ENCODE data around the gene TCF4.

The TCF4 gene

GRCh38 chr18:55517055-55517454 is 70.9 kb downstream of the TCF4 start:
- TF ChIP-seq, protein P1, sequence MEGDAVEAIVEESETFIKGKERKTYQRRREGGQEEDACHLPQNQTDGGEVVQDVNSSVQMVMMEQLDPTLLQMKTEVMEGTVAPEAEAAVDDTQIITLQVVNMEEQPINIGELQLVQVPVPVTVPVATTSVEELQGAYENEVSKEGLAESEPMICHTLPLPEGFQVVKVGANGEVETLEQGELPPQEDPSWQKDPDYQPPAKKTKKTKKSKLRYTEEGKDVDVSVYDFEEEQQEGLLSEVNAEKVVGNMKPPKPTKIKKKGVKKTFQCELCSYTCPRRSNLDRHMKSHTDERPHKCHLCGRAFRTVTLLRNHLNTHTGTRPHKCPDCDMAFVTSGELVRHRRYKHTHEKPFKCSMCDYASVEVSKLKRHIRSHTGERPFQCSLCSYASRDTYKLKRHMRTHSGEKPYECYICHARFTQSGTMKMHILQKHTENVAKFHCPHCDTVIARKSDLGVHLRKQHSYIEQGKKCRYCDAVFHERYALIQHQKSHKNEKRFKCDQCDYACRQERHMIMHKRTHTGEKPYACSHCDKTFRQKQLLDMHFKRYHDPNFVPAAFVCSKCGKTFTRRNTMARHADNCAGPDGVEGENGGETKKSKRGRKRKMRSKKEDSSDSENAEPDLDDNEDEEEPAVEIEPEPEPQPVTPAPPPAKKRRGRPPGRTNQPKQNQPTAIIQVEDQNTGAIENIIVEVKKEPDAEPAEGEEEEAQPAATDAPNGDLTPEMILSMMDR (IDR thresholded peaks at IDR 0.05; ENCODE audit: insufficient read depth, low read length, missing control alignments): no peak
- POLR2A ChIA-PET: no interaction called here

DNA sequence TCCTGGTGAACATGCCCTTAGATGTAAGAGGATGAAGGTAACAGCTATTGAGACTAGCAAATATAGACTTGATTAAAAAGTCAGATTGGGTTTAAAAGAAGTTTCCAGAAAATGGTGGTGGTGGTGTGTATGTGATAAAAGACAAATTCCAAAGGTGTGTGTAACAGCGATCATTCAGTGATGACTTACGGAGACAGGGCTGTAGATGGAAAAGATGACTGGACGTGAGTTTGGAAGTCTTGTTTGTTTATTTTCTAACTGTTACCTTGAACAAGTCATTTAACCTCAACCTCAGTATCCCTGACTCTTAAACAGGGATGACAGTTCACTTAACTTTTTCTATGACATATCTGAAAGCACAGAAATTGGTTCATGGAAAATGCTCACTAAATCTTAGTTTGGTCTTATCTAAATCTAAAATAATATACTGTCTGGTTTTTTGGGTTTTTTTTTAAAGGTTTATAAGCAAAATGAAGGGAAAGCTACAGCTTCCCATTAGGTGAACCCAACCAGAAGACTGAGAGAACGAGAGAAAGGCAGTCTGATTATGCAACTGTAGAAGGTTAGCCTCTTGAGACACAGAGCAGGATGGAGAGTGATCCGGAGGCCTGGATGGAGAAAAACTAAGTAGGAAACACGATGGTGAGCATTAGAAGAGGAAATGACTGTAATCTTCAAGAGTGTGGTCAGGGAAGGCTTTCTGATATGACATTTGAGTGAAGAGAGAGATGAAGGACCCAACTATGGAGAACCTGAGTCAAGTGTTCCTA is 71.9 kb downstream of the TCF4 start:
- H3K4me3 ChIP-seq (ENCODE audit: low read depth, low read length): no peak overlapping the region
- TF ChIP-seq, protein P1 (IDR thresholded peaks at IDR 0.05; ENCODE audit: insufficient read depth, low read length, missing control alignments): no peak
- ChIA-PET CTCF (no interaction called here), POLR2A (no interaction called here)
- DNase-seq (ENCODE audit: low read depth, low spot score): no peak

More at GRCh38 chr18:55517055-55517454, 70.9 kb downstream of the TCF4 start:
- CTCF ChIA-PET: interaction anchor here (1.0 to 1.2 kb wide), 2 partner anchors 11 to 102 kb away, joined by 3 to 4 read pairs; no protein-coding TSS in a partner anchor
- DNase-seq (ENCODE audit: low read depth, low spot score): no peak
- no peak overlapping the region for H3K4me3 ChIP-seq (ENCODE audit: low read depth, low read length)

DNA sequence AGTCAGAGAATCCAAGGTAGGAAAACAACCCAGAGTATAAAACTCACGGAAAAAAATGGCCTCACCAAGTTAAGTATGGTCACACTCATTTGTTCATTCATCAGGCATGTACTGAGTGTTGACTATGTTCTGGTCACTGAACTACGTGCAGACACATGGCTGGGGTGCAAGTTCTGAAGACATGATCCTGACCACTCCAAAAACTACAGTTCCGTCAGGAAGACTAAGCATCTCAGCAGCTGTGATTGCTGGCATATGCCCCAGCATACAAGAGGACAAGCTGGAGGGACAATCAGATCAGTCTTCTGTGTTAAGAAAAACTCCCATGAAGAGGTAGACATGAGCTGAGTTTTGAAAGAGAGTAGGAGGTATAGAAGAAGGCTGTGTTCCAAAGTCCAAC is 72.8 kb downstream of the TCF4 start:
- ChIA-PET CTCF (no interaction called here), POLR2A (no interaction called here)
- no peak for DNase-seq (ENCODE audit: low read depth, low spot score)
- TF ChIP-seq, protein P1 (IDR thresholded peaks at IDR 0.05; ENCODE audit: insufficient read depth, low read length, missing control alignments): no peak
- H3K4me3 ChIP-seq (ENCODE audit: low read depth, low read length): no peak overlapping the region

- CTCF ChIA-PET: interaction anchor here (0.6 to 1.1 kb wide), 3 partner anchors 18 to 279 kb away, joined by 3 to 4 read pairs (median 3); no protein-coding TSS in a partner anchor
- no peak for DNase-seq (ENCODE audit: low read depth, low spot score)
- POLR2A ChIA-PET: no interaction called here
- TF ChIP-seq, protein P1 (IDR thresholded peaks at IDR 0.05; ENCODE audit: insufficient read depth, low read length, missing control alignments): no peak
- H3K4me3 ChIP-seq (ENCODE audit: low read depth, low read length): no peak overlapping the region
Observed at GRCh38 chr18:55513161-55513560, 74.8 kb downstream of the TCF4 start.

DNA sequence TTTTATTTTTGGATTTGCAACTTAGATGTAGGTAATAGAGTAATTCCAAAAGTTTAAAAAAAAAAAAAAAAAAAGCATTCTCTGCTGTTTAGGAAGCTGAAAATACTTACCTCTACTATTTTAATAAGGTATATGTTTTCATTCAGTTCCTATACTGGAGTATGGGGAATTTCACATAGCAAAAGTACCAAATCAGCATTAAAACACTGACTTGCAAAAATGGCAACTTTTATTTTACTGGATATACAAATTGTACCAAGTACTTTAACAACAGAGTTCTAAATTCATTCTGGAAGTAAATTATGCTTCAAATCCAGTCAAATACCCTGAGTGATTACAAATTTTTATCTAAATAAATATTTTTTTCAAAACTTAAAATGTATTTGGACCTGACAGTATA is 76.7 kb downstream of the TCF4 start:
- CTCF ChIA-PET: interaction anchor here (1.0 to 1.3 kb wide), 2 partner anchors 22 to 168 kb away, joined by 3 read pairs; no protein-coding TSS in a partner anchor
- POLR2A ChIA-PET: interaction anchor here (1.2 kb wide), 1 partner anchor 76 kb away, joined by 3 read pairs; no protein-coding TSS in a partner anchor
- TF ChIP-seq, protein P1 (IDR thresholded peaks at IDR 0.05; ENCODE audit: insufficient read depth, low read length, missing control alignments): no peak
- no peak overlapping the region for H3K4me3 ChIP-seq (ENCODE audit: low read depth, low read length)
- no peak for DNase-seq (ENCODE audit: low read depth, low spot score)

DNA sequence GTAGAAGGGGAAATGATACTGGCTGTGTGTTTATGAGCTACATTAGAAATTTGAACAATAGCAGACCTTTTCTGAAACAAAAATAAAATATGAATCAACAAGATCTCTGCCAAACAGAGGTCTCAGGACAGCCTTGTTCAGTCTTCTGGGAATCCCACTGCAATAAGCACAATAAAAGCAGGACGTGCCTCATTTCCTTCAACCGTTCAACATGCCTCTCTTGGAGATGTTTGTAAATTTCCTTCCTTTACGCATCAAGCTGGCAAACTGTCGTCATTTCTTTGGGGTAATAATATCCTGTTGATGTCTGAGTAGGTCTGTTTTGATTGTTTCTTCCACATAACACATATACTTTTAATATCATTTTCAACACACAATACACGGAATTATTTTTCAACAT is 77.2 kb downstream of the TCF4 start:
- TF ChIP-seq, protein P1 (IDR thresholded peaks at IDR 0.05; ENCODE audit: insufficient read depth, low read length, missing control alignments): no peak
- DNase-seq (ENCODE audit: low read depth, low spot score): peak; percentile 51
- peak overlapping the region; percentile 9 for H3K4me3 ChIP-seq (ENCODE audit: low read depth, low read length)
- ChIA-PET POLR2A (interaction anchor here (1.2 kb wide), 1 partner anchor 76 kb away, joined by 3 read pairs; no protein-coding TSS in a partner anchor), CTCF (interaction anchor here (1.0 to 2.6 kb wide), 3 partner anchors 21 to 168 kb away, joined by 3 to 7 read pairs (median 3); no protein-coding TSS in a partner anchor)
